RWPE2 (cell line): ENCODE measurements around the gene CDK11B.

Experiments used
- ATAC-seq: fragments of 200-7000 bp; cut with Tn5 transposase; 3 replicates; pipeline ENCODE4 v1.9.1; 2021; ENCODE audit warnings: low read depth
- DNase-seq: peaks from one replicate; pipeline ENCODE4 v3.0.0-alpha.2; 2020; ENCODE audit warnings: low spot score
- H3K27ac ChIP-seq: fragments of 450-650 bp; 2 replicates; pipeline ENCODE4 v1.5.1; 2017; ENCODE audit warnings: mild to moderate bottlenecking; ENCODE audit not compliant: poor library complexity, severe bottlenecking
- H3K27me3 ChIP-seq: fragments of 250-450 bp; sonication (Bioruptor Pico); 2 replicates; pipeline ENCODE4 v1.5.1; 2021; ENCODE audit warnings: mild to moderate bottlenecking, moderate library complexity; ENCODE audit not compliant: insufficient read depth, poor library complexity, severe bottlenecking
- H3K36me3 ChIP-seq: fragments of 250-450 bp; sonication (Bioruptor Pico); 2 replicates; pipeline ENCODE4 v1.5.1; 2020; ENCODE audit warnings: low read depth, mild to moderate bottlenecking, moderate library complexity
- H3K4me1 ChIP-seq: fragments of 250-450 bp; sonication (Bioruptor Pico); 2 replicates; pipeline ENCODE4 v1.5.1; 2021; ENCODE audit warnings: mild to moderate bottlenecking, moderate library complexity; ENCODE audit not compliant: insufficient read depth, poor library complexity, severe bottlenecking
- H3K4me3 ChIP-seq: fragments of 250-450 bp; sonication (Bioruptor Pico); 2 replicates; pipeline ENCODE4 v1.5.1; 2021; ENCODE audit warnings: mild to moderate bottlenecking, moderate library complexity; ENCODE audit not compliant: severe bottlenecking
- H3K9me3 ChIP-seq: fragments of 250-450 bp; sonication (Bioruptor Pico); 2 replicates; pipeline ENCODE4 v1.5.1; 2021; ENCODE audit warnings: mild to moderate bottlenecking, moderate library complexity; ENCODE audit not compliant: severe bottlenecking
- CTCF ChIP-seq: fragments of 450-650 bp; IDR thresholded peaks from one replicate; pipeline ENCODE4 v1.5.1; 2017; ENCODE audit warnings: mild to moderate bottlenecking, moderate library complexity; ENCODE audit not compliant: poor library complexity, severe bottlenecking

Gene CDK11B

GRCh38 chr1:1616838-1617237 is 42.0 kb downstream of the CDK11B start:
- H3K4me1 ChIP-seq = no peaks in the 10 kb centered on the region
- ATAC-seq (no peak), DNase-seq (peak; percentile 62)
- no peaks in the 10 kb centered on the region for H3K36me3 ChIP-seq
- H3K27me3 ChIP-seq = no peaks in the 10 kb centered on the region
- no peak overlapping the region for H3K27ac ChIP-seq
- no peaks in the 10 kb centered on the region for H3K9me3 ChIP-seq
- TF ChIP-seq CTCF = no peak
- peak overlapping the region; percentile 83 for H3K4me3 ChIP-seq

DNA sequence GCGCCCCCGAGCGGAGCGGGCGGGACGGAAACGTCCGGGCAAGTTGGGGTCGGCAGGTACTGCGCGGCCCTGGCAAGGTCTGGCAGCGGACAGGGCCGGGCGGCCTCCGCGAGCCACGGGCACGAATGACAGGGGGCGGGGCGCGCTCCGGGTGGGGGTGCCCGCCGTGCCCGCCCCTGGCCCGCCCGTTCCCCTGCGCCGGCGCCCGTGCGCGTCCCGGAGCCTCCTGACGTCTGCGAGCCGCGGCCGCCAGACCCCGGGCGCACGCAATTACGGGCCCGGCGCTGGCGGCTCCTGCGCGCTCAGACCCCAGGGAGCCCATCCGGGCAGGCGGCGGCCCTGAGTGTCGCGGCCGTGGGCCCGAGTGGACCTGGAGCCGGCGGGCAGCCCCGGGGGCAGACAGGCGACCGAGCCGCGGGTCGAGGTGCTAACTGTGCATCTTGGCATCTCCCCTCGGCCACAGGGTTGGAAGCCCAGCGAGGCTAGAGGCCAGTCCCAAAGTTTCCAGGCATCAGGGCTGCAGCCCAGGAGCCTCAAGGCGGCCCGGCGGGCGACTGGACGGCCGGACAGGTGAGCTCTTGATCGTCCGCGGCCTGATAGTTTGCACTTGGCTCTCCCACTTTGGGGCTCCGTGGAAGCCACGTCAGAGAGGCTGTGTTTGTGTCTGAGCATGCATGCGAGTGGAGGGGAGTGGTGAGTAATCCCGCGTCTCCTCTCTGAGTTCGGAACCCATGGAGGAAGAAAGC is 42.6 kb downstream of the CDK11B start:
- Histone ChIP-seq H3K27ac (peak overlapping the region; percentile 83), H3K36me3 (no peaks in the 10 kb centered on the region), H3K4me3 (peak overlapping the region; percentile 83), H3K27me3 (no peaks in the 10 kb centered on the region), H3K4me1 (no peaks in the 10 kb centered on the region), H3K9me3 (no peaks in the 10 kb centered on the region)
- DNase-seq (peak; percentile 65), ATAC-seq (peak; percentile 18)
- TF ChIP-seq CTCF = no peak

GRCh38 chr1:1615256-1616044 is 43.4 kb downstream of the CDK11B start, which contains the start of gene MIB2:
Gene MIB2, plus strand, starts transcription at chr1:1615500. Its CDS starts 7,953 bp downstream, at chr1:1623453.
- no peaks in the 10 kb centered on the region for H3K9me3 ChIP-seq
- ATAC-seq = peak; percentile 81
- DNase-seq = peak; percentile 95
- no peaks in the 10 kb centered on the region for H3K27me3 ChIP-seq
- no peaks in the 10 kb centered on the region for H3K36me3 ChIP-seq
- TF ChIP-seq CTCF = no peak
- H3K27ac ChIP-seq = peak within 1 kb of the TSS; percentile 83
- peak within 1 kb of the TSS; percentile 83 for H3K4me3 ChIP-seq
- H3K4me1 ChIP-seq = no peaks in the 10 kb centered on the region

GRCh38 chr1:1614954-1615255 is 43.9 kb downstream of the CDK11B start:
- DNase-seq (no peak), ATAC-seq (no peak)
- H3K4me1 ChIP-seq = no peaks in the 10 kb centered on the region
- H3K9me3 ChIP-seq = no peaks in the 10 kb centered on the region
- H3K27me3 ChIP-seq = no peaks in the 10 kb centered on the region
- no peak for TF ChIP-seq CTCF
- peak overlapping the region; percentile 83 for H3K4me3 ChIP-seq
- no peaks in the 10 kb centered on the region for H3K36me3 ChIP-seq
- peak overlapping the region; percentile 83 for H3K27ac ChIP-seq
